ENCODE data around the gene ENPP7. TPM values are rescaled to one million over a fixed set of nuclear protein-coding genes. Genes with fewer than 3 reads are reported as not detected.

Gene ENPP7
- total RNA-seq, 1 donor, result not detected

GRCh38 chr17:79686476-79686875 lies 44.3 kb upstream of the ENPP7 start:
- TF ChIP-seq CTCF (IDR thresholded peaks at IDR 0.05; ENCODE audit: insufficient read depth, low read depth, low read length), result no peak
- no peak for DNase-seq (ENCODE audit: low read depth)
- no peak overlapping the region for H3K4me3 ChIP-seq (ENCODE audit: low read depth, low read length)

GRCh38 chr17:79690466-79690865 lies 40.3 kb upstream of the ENPP7 start:
- no peak overlapping the region for H3K4me3 ChIP-seq (ENCODE audit: low read depth, low read length)
- no peak for DNase-seq (ENCODE audit: low read depth)
- TF ChIP-seq CTCF (IDR thresholded peaks at IDR 0.05; ENCODE audit: insufficient read depth, low read depth, low read length), result no peak

GRCh38 chr17:79690988-79691836 lies 39.5 kb upstream of the ENPP7 start:
- H3K4me3 ChIP-seq (ENCODE audit: low read depth, low read length), result no peak overlapping the region
- TF ChIP-seq CTCF (IDR thresholded peaks at IDR 0.05; ENCODE audit: insufficient read depth, low read depth, low read length), result no peak
- no peak for DNase-seq (ENCODE audit: low read depth)

GRCh38 chr17:79691931-79692330 lies 38.8 kb upstream of the ENPP7 start:
- TF ChIP-seq CTCF (IDR thresholded peaks at IDR 0.05; ENCODE audit: insufficient read depth, low read depth, low read length), result no peak
- DNase-seq (ENCODE audit: low read depth), result no peak

GRCh38 chr17:79693419-79693818 lies 37.3 kb upstream of the ENPP7 start:
- H3K4me3 ChIP-seq (ENCODE audit: low read depth, low read length), result no peak overlapping the region
- no peak for TF ChIP-seq CTCF (IDR thresholded peaks at IDR 0.05; ENCODE audit: insufficient read depth, low read depth, low read length)
- DNase-seq (ENCODE audit: low read depth), result no peak

More at GRCh38 chr17:79691931-79692330, 38.8 kb upstream of the ENPP7 start:
- H3K4me3 ChIP-seq (ENCODE audit: low read depth, low read length), result no peak overlapping the region

- no peak overlapping the region for H3K4me3 ChIP-seq (ENCODE audit: low read depth, low read length)
- TF ChIP-seq CTCF (IDR thresholded peaks at IDR 0.05; ENCODE audit: insufficient read depth, low read depth, low read length), result no peak
- no peak for DNase-seq (ENCODE audit: low read depth)
Observed at GRCh38 chr17:79695293-79695790, 35.4 kb upstream of the ENPP7 start.
